ENCODE results near the gene PITPNC1.

The PITPNC1 gene

GRCh38 chr17:67557052-67557845 lies 180.2 kb downstream of the PITPNC1 start:
- no peak overlapping the region for H3K4me3 Mint-ChIP-seq
- peaks cover 13% of the 10 kb centered on the region for H3K4me1 Mint-ChIP-seq (ENCODE audit: low read depth)
- H3K36me3 Mint-ChIP-seq (ENCODE audit: low read depth), result peaks cover 10% of the 10 kb centered on the region
- no peak overlapping the region for H3K27ac Mint-ChIP-seq
- H3K9me3 Mint-ChIP-seq, result no peaks in the 10 kb centered on the region
- peaks cover 2% of the 10 kb centered on the region for H3K27me3 Mint-ChIP-seq
- intact Hi-C loops (cut with micrococcal nuclease), result no loop called here

- H3K4me3 Mint-ChIP-seq, result no peak overlapping the region
- peaks cover 2% of the 10 kb centered on the region for H3K27me3 Mint-ChIP-seq
- peaks cover 19% of the 10 kb centered on the region for H3K4me1 Mint-ChIP-seq (ENCODE audit: low read depth)
- no peak overlapping the region for H3K27ac Mint-ChIP-seq
- H3K9me3 Mint-ChIP-seq, result no peaks in the 10 kb centered on the region
- intact Hi-C loops (cut with micrococcal nuclease), result loop anchor here (2.0 kb wide), 1 partner anchor 45 kb away; no protein-coding TSS in a partner anchor
- H3K36me3 Mint-ChIP-seq (ENCODE audit: low read depth), result peaks cover 10% of the 10 kb centered on the region
These were observed 180.8 kb downstream of the PITPNC1 start for GRCh38 chr17:67557921-67558320.

GRCh38 chr17:67558740-67559380 lies 181.8 kb downstream of the PITPNC1 start:
- Mint-ChIP-seq H3K27me3 (peaks cover 2% of the 10 kb centered on the region), H3K9me3 (no peaks in the 10 kb centered on the region), H3K36me3 (ENCODE audit: low read depth) (peaks cover 10% of the 10 kb centered on the region), H3K27ac (no peak overlapping the region), H3K4me1 (ENCODE audit: low read depth) (peaks cover 24% of the 10 kb centered on the region), H3K4me3 (no peak overlapping the region)
- intact Hi-C loops (cut with micrococcal nuclease), result loop anchor here (1.0 to 2.0 kb wide), 2 partner anchors 44 to 130 kb away; no protein-coding TSS in a partner anchor

- intact Hi-C loops (cut with micrococcal nuclease), result loop anchor here (1.0 to 2.0 kb wide), 2 partner anchors 43 to 130 kb away; no protein-coding TSS in a partner anchor
These were observed 182.4 kb downstream of the PITPNC1 start for GRCh38 chr17:67559381-67559966.

GRCh38 chr17:67562005-67562404 lies 184.9 kb downstream of the PITPNC1 start:
- H3K4me3 Mint-ChIP-seq, result no peak overlapping the region
- no peaks in the 10 kb centered on the region for H3K9me3 Mint-ChIP-seq
- H3K27ac Mint-ChIP-seq, result no peak overlapping the region
- H3K4me1 Mint-ChIP-seq (ENCODE audit: low read depth), result peaks cover 25% of the 10 kb centered on the region
- intact Hi-C loops (cut with micrococcal nuclease), result no loop called here
- no peaks in the 10 kb centered on the region for H3K27me3 Mint-ChIP-seq
- peaks cover 8% of the 10 kb centered on the region for H3K36me3 Mint-ChIP-seq (ENCODE audit: low read depth)

More at GRCh38 chr17:67559381-67559966, 182.4 kb downstream of the PITPNC1 start:
- Mint-ChIP-seq H3K4me3 (no peak overlapping the region), H3K4me1 (ENCODE audit: low read depth) (peaks cover 25% of the 10 kb centered on the region), H3K36me3 (ENCODE audit: low read depth) (peaks cover 10% of the 10 kb centered on the region), H3K9me3 (no peaks in the 10 kb centered on the region), H3K27me3 (peaks cover 2% of the 10 kb centered on the region), H3K27ac (peak overlapping the region; percentile 50)

- H3K36me3 Mint-ChIP-seq (ENCODE audit: low read depth), result no peaks in the 10 kb centered on the region
- no peak overlapping the region for H3K27ac Mint-ChIP-seq
- no peaks in the 10 kb centered on the region for H3K27me3 Mint-ChIP-seq
- intact Hi-C loops (cut with micrococcal nuclease), result no loop called here
- H3K9me3 Mint-ChIP-seq, result no peaks in the 10 kb centered on the region
- no peak overlapping the region for H3K4me3 Mint-ChIP-seq
- peaks cover 34% of the 10 kb centered on the region for H3K4me1 Mint-ChIP-seq (ENCODE audit: low read depth)
These were observed 186.7 kb downstream of the PITPNC1 start for GRCh38 chr17:67563692-67564228.

- no peak overlapping the region for H3K27ac Mint-ChIP-seq
- no peaks in the 10 kb centered on the region for H3K27me3 Mint-ChIP-seq
- peaks cover 47% of the 10 kb centered on the region for H3K4me1 Mint-ChIP-seq (ENCODE audit: low read depth)
- intact Hi-C loops (cut with micrococcal nuclease), result no loop called here
- no peaks in the 10 kb centered on the region for H3K36me3 Mint-ChIP-seq (ENCODE audit: low read depth)
- no peak overlapping the region for H3K4me3 Mint-ChIP-seq
- H3K9me3 Mint-ChIP-seq, result no peaks in the 10 kb centered on the region
These were observed 188.0 kb downstream of the PITPNC1 start for GRCh38 chr17:67565068-67565467.

- H3K36me3 Mint-ChIP-seq (ENCODE audit: low read depth), result no peaks in the 10 kb centered on the region
- H3K9me3 Mint-ChIP-seq, result no peaks in the 10 kb centered on the region
- H3K27me3 Mint-ChIP-seq, result no peaks in the 10 kb centered on the region
- H3K4me1 Mint-ChIP-seq (ENCODE audit: low read depth), result peaks cover 62% of the 10 kb centered on the region
- no peak overlapping the region for H3K4me3 Mint-ChIP-seq
- intact Hi-C loops (cut with micrococcal nuclease), result no loop called here
- H3K27ac Mint-ChIP-seq, result no peak overlapping the region
These were observed 189.6 kb downstream of the PITPNC1 start for GRCh38 chr17:67566656-67567055.

GRCh38 chr17:67569015-67569451 lies 192.0 kb downstream of the PITPNC1 start:
- Mint-ChIP-seq H3K27ac (peak overlapping the region; percentile 84), H3K9me3 (no peaks in the 10 kb centered on the region), H3K27me3 (peaks cover 5% of the 10 kb centered on the region), H3K36me3 (ENCODE audit: low read depth) (peaks cover 11% of the 10 kb centered on the region), H3K4me1 (ENCODE audit: low read depth) (peaks cover 64% of the 10 kb centered on the region), H3K4me3 (peak overlapping the region; percentile 11)
- intact Hi-C loops (cut with micrococcal nuclease), result no loop called here

GRCh38 chr17:67569873-67570272 lies 192.8 kb downstream of the PITPNC1 start:
- Mint-ChIP-seq H3K4me3 (peak overlapping the region; percentile 64), H3K9me3 (no peaks in the 10 kb centered on the region), H3K4me1 (ENCODE audit: low read depth) (peaks cover 69% of the 10 kb centered on the region), H3K27me3 (peaks cover 5% of the 10 kb centered on the region), H3K27ac (peak overlapping the region; percentile 84), H3K36me3 (ENCODE audit: low read depth) (peaks cover 11% of the 10 kb centered on the region)
- intact Hi-C loops (cut with micrococcal nuclease), result no loop called here

- H3K27ac Mint-ChIP-seq, result peak overlapping the region; percentile 84
- H3K4me1 Mint-ChIP-seq (ENCODE audit: low read depth), result peaks cover 69% of the 10 kb centered on the region
- H3K27me3 Mint-ChIP-seq, result peaks cover 5% of the 10 kb centered on the region
- H3K9me3 Mint-ChIP-seq, result no peaks in the 10 kb centered on the region
- intact Hi-C loops (cut with micrococcal nuclease), result no loop called here
- peaks cover 11% of the 10 kb centered on the region for H3K36me3 Mint-ChIP-seq (ENCODE audit: low read depth)
- peak overlapping the region; percentile 11 for H3K4me3 Mint-ChIP-seq
These were observed 193.7 kb downstream of the PITPNC1 start for GRCh38 chr17:67570797-67571196.

GRCh38 chr17:67571478-67571877 lies 194.4 kb downstream of the PITPNC1 start:
- Mint-ChIP-seq H3K27me3 (peaks cover 5% of the 10 kb centered on the region), H3K4me1 (ENCODE audit: low read depth) (peaks cover 69% of the 10 kb centered on the region), H3K9me3 (no peaks in the 10 kb centered on the region)

GRCh38 chr17:67573987-67574657 lies 197.0 kb downstream of the PITPNC1 start:
- H3K4me3 Mint-ChIP-seq, result no peak overlapping the region
- H3K27me3 Mint-ChIP-seq, result peaks cover 5% of the 10 kb centered on the region
- H3K36me3 Mint-ChIP-seq (ENCODE audit: low read depth), result peaks cover 17% of the 10 kb centered on the region
- peaks cover 62% of the 10 kb centered on the region for H3K4me1 Mint-ChIP-seq (ENCODE audit: low read depth)
- intact Hi-C loops (cut with micrococcal nuclease), result no loop called here
- H3K27ac Mint-ChIP-seq, result peak overlapping the region; percentile 53
- no peaks in the 10 kb centered on the region for H3K9me3 Mint-ChIP-seq

More at GRCh38 chr17:67571478-67571877, 194.4 kb downstream of the PITPNC1 start:
- Mint-ChIP-seq H3K27ac (peak overlapping the region; percentile 84), H3K4me3 (peak overlapping the region; percentile 11), H3K36me3 (ENCODE audit: low read depth) (peaks cover 11% of the 10 kb centered on the region)
- intact Hi-C loops (cut with micrococcal nuclease), result no loop called here
